HUES6 (cell line): ENCODE results near the gene TSEN54.

Experiments
- H3K27ac ChIP-seq: 2 replicates; pipeline ENCODE4 v1.7.0; 2013; ENCODE audit warnings: low read depth, mild to moderate bottlenecking, low read length, inconsistent platforms
- H3K27me3 ChIP-seq: 2 replicates; pipeline ENCODE4 v1.6.1; 2013; ENCODE audit warnings: low read length; ENCODE audit not compliant: control insufficient read depth, insufficient read depth
- H3K36me3 ChIP-seq: 2 replicates; pipeline ENCODE4 v1.6.1; 2013; ENCODE audit warnings: low read length; ENCODE audit not compliant: control insufficient read depth, insufficient read depth
- H3K4me1 ChIP-seq: 2 replicates; pipeline ENCODE4 v1.6.1; 2013; ENCODE audit warnings: low read length; ENCODE audit not compliant: control insufficient read depth, insufficient read depth
- H3K4me3 ChIP-seq: 2 replicates; pipeline ENCODE4 v1.5.1; 2013; ENCODE audit warnings: low read depth, low read length
- H3K9ac ChIP-seq: one replicate; pipeline ENCODE4 v1.6.1; 2013; ENCODE audit warnings: mild to moderate bottlenecking, low read length
- H3K9me3 ChIP-seq: 2 replicates; pipeline ENCODE4 v1.6.1; 2013; ENCODE audit warnings: low read depth, low read length; ENCODE audit not compliant: control insufficient read depth, insufficient read depth

Gene TSEN54

DNA sequence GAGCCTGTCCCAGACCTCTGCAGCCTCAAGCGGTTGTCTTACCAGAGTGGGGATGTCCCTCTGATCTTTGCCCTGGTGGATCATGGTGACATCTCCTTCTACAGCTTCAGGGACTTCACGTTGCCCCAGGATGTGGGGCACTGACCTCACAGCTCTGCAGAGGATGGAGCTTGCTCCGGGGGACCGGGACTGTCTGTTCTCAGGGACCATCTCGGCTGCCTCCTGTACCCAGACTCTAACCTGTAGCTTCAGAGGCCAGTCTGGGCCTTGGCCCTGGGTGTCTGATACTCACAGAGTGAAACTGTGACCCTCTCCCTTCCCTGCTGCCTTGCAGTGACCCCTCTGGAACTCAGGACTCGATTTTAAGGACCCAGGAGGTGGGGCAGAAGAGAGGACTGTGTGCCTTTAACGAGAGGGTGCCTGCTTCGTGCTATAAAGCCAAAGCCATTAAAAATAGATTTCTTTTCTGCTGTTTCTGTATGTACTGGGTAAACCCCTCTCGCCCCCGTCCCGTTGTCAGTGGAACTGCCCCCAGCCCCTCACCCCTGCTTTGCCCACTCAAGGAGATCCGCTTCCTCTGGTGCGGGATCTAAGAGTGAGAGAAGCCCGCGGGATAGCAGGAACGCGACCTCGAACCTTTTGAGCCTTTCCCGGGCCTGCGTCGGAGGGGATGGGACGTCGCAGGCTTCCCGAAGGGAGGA, 8.1 kb downstream of the TSEN54 start:
- Histone ChIP-seq H3K36me3 (peaks cover 29% of the 10 kb centered on the region), H3K27ac (no peak overlapping the region), H3K9ac (peak overlapping the region; percentile 72), H3K9me3 (no peaks in the 10 kb centered on the region), H3K4me1 (peaks cover 15% of the 10 kb centered on the region), H3K27me3 (peaks cover 15% of the 10 kb centered on the region), H3K4me3 (peak overlapping the region; percentile 91)

DNA sequence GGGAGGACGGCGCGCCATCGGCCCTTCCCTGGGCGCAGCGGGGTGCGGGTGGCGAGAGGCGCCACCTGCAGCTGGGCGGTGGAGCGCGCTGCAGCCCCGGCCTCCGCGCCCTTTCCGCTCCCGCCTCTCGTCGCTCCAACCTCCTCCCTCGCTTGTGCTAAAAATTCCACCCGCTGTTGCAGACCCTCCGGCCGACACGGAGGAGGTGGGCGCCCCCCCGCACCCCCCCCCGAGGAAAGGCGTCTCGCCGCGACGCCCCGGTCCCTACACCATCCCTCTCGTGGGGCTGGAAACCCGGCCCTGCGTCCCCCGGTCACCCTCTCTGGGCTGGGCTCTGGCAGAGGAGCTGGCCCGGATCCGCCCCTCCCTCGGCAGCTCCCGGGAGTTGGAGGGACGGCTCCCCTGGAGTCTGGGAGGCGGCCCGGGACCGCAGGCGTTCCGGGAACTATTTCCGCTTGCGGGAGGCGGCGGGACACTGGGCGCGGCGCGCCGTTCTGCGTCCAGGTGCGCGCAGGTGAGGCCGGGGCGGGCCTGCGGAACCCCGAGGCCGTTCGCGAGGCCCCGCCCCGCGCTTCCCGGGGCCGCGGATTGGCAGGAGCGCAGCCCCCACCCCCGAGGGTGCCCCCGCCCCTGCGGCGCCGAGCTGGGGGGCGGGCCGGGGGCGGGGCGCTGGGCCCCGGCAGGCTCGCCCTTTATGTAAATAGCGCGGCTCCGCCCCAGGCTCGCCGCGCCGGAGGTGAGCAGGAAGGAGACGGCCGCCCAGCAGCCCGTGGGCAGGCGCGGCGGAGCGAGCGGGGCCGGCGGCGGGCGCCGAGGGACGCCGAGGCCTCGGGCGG, 8.9 kb downstream of the TSEN54 start, which contains the start of gene LLGL2:
Gene LLGL2, plus strand, starts transcription at position 728 of the 836 bp plus-strand sequence. CDS start 17,730 bp downstream, outside the sequence.
- H3K4me3 ChIP-seq: peak within 1 kb of the TSS; percentile 91
- H3K9me3 ChIP-seq: no peaks in the 10 kb centered on the region
- peaks cover 25% of the 10 kb centered on the region for H3K36me3 ChIP-seq
- H3K27me3 ChIP-seq: peaks cover 15% of the 10 kb centered on the region
- peaks cover 15% of the 10 kb centered on the region for H3K4me1 ChIP-seq
- H3K27ac ChIP-seq: peak within 1 kb of the TSS; percentile 98
- peak within 1 kb of the TSS; percentile 72 for H3K9ac ChIP-seq

DNA sequence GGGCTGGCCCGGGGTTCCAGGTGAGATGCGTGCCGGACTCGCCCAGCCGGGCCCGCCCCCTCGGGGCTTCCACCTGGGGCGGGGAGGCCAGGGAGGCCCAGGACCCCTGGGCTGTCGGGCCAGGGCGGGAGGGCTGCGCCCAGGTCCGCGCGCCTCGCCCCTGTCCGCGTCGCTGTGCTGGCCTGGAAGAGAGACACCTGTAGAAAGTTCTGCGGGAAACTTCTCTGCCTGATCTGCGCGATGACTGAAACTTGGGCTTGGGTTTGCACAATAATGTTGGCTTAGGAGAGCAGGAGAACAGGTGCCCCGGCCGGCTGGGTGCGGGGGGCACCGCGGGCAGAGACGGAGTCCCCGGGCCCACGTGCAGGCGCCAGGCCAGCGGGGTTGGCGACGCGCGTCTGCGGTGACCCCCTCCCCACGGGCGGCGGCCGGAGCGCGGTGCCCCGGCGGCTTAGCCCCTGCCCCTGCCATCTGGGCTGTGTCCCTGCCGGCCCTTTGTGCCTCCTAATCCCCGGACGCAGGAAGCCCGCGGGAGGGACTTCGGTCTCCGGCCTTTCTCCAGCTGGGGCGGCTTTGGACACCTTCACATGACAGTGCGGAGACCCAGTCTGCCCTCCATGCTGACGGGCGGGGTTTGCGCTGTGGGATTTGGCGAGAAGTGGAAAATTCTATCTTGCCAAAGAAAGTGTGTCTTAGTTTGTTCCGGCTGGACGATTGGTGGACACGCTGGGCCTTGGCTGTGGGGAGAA, 9.7 kb downstream of the TSEN54 start:
- Histone ChIP-seq H3K4me1 (peaks cover 18% of the 10 kb centered on the region), H3K36me3 (peaks cover 25% of the 10 kb centered on the region), H3K9ac (peak overlapping the region; percentile 27)

DNA sequence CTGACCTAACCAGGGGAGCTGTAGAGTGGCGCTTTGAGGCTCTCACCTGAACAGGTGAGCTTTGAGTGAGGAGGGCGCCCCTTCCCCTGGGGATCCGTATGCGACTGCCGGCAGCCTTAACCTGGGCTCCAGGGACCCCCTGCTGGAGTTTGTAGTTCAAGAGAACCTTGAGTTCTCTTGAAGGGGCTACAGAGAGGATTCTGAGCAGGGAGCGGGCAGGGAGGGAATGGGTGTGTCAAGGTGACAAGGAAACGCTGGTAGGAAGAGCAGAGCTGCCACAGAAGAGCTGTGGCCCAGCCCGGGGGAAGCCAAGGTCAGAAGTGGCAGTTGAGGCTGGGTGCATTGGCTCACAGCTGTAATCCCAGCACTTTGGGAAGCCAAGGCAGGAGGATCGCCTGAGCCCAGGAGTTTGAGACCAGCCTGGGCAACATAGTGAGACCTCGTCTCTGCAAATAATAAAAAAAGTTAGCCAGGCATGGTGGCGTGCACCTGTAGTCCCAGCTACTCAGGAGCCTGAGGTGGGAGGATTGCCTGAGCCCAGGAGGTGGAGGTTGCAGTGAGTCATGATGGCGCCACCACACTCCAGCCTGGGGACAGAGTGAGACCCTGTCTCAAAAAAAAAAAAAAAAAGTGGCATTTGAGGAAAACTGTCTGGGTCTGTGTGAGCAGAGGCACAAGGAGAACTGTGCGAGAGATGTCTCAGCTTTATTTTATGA, 10.4 kb downstream of the TSEN54 start:
- H3K27ac ChIP-seq: no peak overlapping the region
- peak overlapping the region; percentile 61 for H3K4me3 ChIP-seq

More for the DNA sequence above, 9.7 kb downstream of the TSEN54 start:
- no peaks in the 10 kb centered on the region for H3K9me3 ChIP-seq
- H3K4me3 ChIP-seq: peak overlapping the region; percentile 61
- H3K27me3 ChIP-seq: peaks cover 15% of the 10 kb centered on the region
- no peak overlapping the region for H3K27ac ChIP-seq

DNA sequence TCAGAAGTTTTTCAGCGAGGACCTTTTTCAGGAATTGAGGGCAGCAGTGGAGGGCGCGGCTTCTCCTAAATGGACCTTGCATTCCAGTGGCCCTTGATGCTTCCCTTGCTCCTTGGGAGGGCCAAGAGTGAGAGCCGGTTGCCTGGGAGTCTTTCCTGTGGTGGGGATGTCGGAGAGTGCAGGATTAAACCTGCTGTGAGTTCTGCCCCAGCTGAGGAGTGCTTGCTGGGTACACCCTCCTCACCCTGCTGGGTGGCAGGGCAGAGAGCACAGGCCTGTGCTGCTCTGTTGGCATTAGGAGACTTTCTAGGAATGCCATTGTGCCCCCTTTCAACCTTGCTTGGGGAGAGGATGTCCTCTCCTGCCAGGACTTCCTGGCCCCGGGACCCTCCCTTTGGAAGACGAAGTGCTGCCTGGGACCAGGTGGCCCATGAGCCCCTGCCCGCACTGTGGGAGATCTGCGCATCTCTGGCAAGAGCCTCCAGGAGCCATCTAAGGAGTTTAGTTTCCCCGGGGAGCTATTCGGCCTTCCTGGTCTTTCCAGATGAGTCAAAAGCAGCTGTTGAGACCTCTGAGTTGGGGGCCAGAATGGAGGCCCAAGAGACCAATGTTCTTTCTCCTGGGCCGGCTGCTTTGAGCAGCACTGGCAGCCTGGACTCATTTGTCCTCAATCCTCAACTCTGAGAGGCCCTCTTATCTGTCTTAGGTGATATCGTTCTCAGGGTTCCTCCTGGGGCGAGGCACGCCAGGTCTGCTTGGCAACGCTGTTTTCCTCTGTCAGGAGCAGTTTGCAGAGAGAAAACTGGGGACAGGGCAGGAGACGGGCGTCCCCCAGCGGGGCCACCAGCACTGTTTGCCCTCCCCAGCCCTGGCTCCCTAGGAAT, 14.8 kb downstream of the TSEN54 start:
- Histone ChIP-seq H3K36me3 (no peaks in the 10 kb centered on the region; the same call in 1 of the 2 replicates), H3K9ac (no peak overlapping the region), H3K4me3 (no peak overlapping the region), H3K27ac (no peak overlapping the region), H3K27me3 (peaks cover 12% of the 10 kb centered on the region), H3K4me1 (peaks cover 21% of the 10 kb centered on the region), H3K9me3 (no peaks in the 10 kb centered on the region)

More for the DNA sequence above, 10.4 kb downstream of the TSEN54 start:
- H3K36me3 ChIP-seq: peaks cover 20% of the 10 kb centered on the region
- no peaks in the 10 kb centered on the region for H3K9me3 ChIP-seq
- peaks cover 15% of the 10 kb centered on the region for H3K27me3 ChIP-seq
- peaks cover 24% of the 10 kb centered on the region for H3K4me1 ChIP-seq
- H3K9ac ChIP-seq: peak overlapping the region; percentile 27

DNA sequence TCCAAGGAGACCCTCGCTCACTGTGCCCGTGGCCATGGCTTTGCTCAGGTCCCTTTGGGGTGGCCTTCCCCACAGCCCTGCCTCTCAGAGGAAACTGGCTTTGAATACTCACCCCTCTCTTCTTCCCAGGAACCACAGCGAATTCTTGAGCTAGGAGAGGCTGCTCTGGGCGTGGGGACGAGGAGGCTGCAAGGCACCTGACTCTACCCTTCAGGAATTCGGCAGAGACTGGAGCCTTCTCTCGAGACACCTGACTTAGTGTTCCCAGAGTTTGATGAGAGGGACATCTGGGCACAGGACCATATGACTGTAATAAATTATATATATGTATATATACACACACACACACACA, 15.4 kb downstream of the TSEN54 start:
- Histone ChIP-seq H3K27me3 (peaks cover 5% of the 10 kb centered on the region; the same call in 1 of the 2 replicates), H3K9ac (no peak overlapping the region), H3K4me1 (peaks cover 15% of the 10 kb centered on the region), H3K27ac (no peak overlapping the region), H3K36me3 (no peaks in the 10 kb centered on the region; the same call in 1 of the 2 replicates), H3K4me3 (no peak overlapping the region), H3K9me3 (no peaks in the 10 kb centered on the region)

DNA sequence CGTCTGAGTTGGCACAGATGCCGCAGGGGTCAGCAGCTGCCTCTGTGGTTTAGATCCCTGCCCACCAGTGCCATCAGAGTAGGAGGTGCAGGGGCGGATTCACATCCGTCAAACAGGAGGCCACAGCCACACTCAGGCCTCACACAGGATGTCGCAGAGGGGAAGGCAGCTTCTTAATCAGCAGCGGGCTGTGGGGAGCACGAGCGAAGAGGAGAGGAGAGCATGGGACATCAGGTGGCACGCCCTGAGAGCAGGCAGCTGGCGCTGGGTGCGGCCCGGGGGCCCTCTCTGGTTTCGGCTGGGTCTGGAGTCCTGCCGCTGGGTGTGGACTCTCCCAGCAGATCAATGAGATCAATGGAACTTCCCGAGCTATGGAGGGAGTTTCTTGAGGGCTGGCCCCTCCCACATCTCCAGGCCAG, 18.8 kb downstream of the TSEN54 start:
- Histone ChIP-seq H3K36me3 (no peaks in the 10 kb centered on the region; the same call in 1 of the 2 replicates), H3K27me3 (no peaks in the 10 kb centered on the region), H3K27ac (no peak overlapping the region), H3K4me3 (no peak overlapping the region), H3K9ac (no peak overlapping the region), H3K9me3 (no peaks in the 10 kb centered on the region), H3K4me1 (peaks cover 14% of the 10 kb centered on the region)

DNA sequence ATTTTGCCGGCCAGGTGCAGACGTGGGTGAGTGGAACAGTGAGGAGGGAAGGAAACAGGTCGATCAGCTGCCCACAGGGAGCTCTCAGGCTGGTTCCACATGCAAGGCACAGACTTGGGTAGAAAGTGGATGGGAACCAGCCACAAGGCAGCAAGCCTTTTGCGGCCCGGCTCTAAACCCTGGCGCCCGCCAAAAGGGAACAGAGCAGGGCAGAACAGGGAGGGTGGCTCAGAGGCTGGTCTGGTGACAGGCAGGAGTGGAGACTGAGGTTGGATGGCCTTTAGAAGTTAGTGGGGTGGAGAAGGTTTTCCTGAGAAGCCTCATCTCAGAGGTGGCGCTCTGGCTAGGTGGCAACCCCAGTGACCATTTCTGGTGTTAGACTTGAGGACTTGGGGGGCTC, 19.5 kb downstream of the TSEN54 start:
- H3K4me3 ChIP-seq: no peak overlapping the region
- no peak overlapping the region for H3K27ac ChIP-seq
- H3K27me3 ChIP-seq: no peaks in the 10 kb centered on the region
- peaks cover 12% of the 10 kb centered on the region for H3K4me1 ChIP-seq
- H3K36me3 ChIP-seq: no peaks in the 10 kb centered on the region; the same call in 1 of the 2 replicates
- H3K9ac ChIP-seq: no peak overlapping the region
- H3K9me3 ChIP-seq: no peaks in the 10 kb centered on the region

DNA sequence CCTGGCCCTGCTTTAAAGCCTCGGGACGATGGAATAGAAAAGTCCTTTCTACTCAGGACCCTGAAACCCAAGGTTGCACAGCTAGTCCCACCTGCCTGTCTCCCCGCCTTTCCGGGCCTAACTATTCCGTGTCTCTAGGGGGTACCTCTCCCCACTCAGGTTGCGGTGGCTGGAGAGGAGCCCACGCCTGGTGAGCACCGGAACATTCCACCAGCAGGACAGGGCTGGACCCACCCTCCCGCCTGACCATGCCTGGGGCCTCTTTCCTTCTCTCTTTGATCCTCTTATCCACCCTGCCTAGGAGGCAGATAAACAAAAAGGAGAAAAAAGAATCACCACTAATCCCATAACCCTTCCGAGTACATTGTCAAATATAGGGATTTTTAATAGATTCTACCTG, 20.0 kb downstream of the TSEN54 start:
- no peaks in the 10 kb centered on the region for H3K9me3 ChIP-seq
- no peak overlapping the region for H3K4me3 ChIP-seq
- peaks cover 7% of the 10 kb centered on the region; the same call in 1 of the 2 replicates for H3K4me1 ChIP-seq
- no peaks in the 10 kb centered on the region for H3K27me3 ChIP-seq
- no peaks in the 10 kb centered on the region; the same call in 1 of the 2 replicates for H3K36me3 ChIP-seq
- no peak overlapping the region for H3K9ac ChIP-seq
- H3K27ac ChIP-seq: no peak overlapping the region
